ENCODE results near the gene RFTN1.
"Not testable (repeated sequence)": the region's sequence is repeated elsewhere in the genome, so short reads cannot be mapped to it uniquely, and the experiment has no call there.

Gene RFTN1

GRCh38 chr3:16330351-16330750, 183.1 kb downstream of the RFTN1 start:
- no peak for DNase-seq (ENCODE audit: low read depth, low spot score)

- no peak for DNase-seq (ENCODE audit: low read depth, low spot score)
Measured at GRCh38 chr3:16329826-16330129, 183.7 kb downstream of the RFTN1 start.

GRCh38 chr3:16329036-16329825, 184.3 kb downstream of the RFTN1 start:
- no peak for DNase-seq (ENCODE audit: low read depth, low spot score)

GRCh38 chr3:16328124-16328523, 185.4 kb downstream of the RFTN1 start:
- DNase-seq (ENCODE audit: low read depth, low spot score) = no peak

GRCh38 chr3:16326724-16327349, 186.7 kb downstream of the RFTN1 start:
- no peak for DNase-seq (ENCODE audit: low read depth, low spot score)

- no peak for DNase-seq (ENCODE audit: low read depth, low spot score)
Measured at GRCh38 chr3:16325850-16326249, 187.6 kb downstream of the RFTN1 start.

GRCh38 chr3:16323737-16324136, 189.8 kb downstream of the RFTN1 start:
- DNase-seq (ENCODE audit: low read depth, low spot score) = no peak

DNA sequence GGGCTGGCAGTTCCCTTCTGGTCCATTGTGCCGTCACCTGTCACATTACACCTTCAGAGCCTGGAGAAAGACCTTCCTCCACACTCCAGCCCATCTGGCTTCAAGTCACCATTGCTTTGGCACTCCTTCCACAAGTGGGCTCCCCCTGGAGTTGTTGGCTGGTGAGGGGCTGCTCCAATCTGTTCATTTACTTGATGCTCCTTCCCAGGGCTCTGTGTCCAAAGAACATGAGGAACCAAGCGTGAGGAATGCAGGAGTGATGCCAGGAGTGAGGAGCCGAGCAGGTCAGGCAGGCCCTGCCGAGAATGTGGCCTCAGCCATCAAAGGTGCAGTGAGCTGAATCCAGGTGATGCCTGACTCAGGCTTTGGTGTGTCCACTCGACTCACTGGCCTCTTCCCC, 191.3 kb downstream of the RFTN1 start:
- DNase-seq (ENCODE audit: low read depth, low spot score) = no peak

- no peak for DNase-seq (ENCODE audit: low read depth, low spot score)
Measured at GRCh38 chr3:16320711-16321110, 192.8 kb downstream of the RFTN1 start.

DNA sequence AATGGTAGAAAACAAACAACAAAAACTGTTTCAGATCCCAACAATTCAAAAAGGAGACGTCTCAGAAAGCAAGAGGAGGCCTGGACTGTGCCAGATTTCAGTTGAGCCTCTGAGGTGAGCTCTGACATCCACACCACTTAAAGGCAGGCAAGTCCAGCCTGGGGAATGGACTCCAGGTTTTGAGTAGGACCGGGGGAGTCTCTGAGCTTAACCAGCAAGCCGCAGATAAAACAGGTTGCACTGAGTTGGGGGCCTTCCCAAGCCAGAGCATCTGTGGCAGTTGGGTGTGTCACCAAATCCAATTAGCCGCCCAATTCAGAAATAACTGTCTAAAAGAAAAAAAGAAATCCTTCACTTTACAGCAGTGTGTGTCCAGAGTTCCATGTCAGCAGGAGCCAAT, 193.8 kb downstream of the RFTN1 start:
- DNase-seq (ENCODE audit: low read depth, low spot score) = no peak

DNA sequence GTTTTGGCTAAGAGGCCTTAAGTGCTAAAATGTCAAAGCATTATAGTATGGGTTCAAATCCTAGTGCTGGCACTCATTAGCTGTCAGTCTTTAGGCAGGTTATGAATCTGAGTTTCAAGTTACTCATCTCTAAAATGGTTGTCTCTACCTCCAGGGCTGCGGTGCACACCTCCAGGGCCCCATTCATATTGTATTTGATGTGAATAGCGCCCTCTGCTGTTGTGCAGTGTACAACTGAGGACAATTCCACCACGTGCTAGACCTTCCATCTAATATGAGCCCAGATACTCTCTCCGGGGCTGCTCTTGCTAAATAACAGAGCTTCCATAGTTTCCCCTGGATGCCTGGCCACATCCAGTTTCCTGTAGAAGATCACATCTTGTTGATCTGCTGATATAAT, 194.2 kb downstream of the RFTN1 start:
- DNase-seq (ENCODE audit: low read depth, low spot score) = no peak

DNA sequence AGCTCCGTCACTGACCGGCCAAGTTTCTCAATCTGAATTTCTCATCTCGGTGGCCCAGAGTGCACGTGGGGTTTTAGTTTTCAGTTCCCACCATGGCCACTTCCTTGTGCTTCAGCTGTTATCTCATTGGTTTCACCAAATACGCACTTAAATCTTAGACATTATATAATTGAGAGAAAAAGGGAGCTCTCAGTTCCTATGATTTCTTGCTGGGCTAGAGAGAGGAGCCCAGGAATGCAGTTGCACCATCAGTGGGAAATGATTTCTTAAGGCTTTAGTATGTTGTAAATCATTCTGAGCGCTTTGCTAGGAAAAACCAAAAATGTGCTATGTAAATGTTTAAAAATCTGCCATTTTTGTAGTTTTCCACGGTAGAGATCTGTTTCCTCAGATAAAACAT, 195.3 kb downstream of the RFTN1 start:
- DNase-seq (ENCODE audit: low read depth, low spot score) = no peak

GRCh38 chr3:16317561-16317945, 195.9 kb downstream of the RFTN1 start:
- no peak for DNase-seq (ENCODE audit: low read depth, low spot score)

DNA sequence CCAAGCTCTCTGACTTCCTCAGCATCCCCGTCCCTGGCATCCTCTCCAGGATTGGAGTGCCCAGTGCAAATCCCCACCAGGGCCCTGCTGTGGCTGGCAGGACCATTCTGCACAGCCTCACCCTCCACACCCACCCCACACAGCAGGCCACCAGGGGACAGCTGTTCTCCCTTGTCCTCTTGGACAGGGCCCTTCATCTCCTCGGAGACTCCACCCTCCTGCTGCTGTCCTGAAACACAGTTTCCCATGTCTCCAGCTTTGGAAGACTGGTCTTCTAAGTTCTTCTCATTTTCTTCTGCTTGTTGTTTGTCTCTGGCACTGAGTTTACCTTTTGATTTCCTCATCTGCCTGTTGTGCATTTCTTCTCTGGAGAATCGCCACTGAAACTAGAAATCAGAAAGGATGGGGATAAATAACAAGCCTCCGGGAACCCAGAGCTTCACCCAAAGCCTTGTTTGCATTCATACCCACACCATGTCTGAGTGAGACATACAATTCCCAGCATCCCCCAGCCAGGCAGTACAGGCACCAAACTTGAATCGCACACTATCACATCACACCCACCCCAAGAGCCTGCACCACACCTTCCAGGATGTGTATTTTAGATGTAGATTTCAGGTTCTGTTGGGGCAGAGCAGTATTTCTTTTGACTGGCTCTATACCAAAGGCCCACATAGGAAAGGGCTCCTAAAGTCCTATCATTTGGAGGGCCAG, 196.5 kb downstream of the RFTN1 start:
- no peak for DNase-seq (ENCODE audit: low read depth, low spot score)

- DNase-seq (ENCODE audit: low read depth, low spot score) = no peak
Measured at GRCh38 chr3:16316396-16316795, 197.1 kb downstream of the RFTN1 start.

GRCh38 chr3:16315623-16316022, 197.9 kb downstream of the RFTN1 start:
- DNase-seq (ENCODE audit: low read depth, low spot score) = no peak

DNA sequence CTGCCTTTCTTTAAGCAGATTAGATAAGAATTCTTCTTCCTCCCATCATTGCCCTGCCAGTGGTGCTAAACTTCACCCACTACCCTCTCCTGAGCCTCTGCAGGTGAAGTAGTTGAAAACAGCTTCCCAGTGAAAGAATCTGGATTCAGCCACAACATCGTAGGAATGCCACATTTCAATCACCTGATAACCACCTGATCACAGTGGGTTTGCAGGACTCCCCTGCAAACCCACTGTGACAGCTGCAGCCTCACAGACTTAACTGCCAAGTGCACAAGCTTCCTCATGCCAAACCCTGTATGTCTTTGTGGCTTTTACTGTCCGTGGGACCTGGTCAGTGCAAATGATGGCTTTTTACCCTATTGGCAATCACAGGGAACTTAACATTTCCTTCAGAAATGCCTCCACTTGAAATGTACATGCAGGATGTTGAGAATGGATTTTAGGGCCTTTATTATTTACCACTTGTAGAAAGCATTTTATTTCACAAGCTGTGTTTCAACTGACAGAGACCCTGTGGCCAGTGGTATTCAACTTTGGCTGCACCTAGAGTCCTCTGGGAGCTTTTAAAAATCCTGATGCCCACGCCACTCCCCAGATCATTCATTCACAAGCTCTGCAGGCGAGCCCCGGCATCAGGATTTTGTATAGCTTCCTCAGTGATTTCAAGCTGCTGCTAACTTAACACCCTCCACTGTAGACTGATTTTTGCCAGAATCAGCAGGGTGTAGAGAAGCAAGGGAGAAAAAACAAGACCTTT, 199.4 kb downstream of the RFTN1 start:
- DNase-seq (ENCODE audit: low read depth, low spot score) = no peak

GRCh38 chr3:16311960-16312451, 201.5 kb downstream of the RFTN1 start:
- no peak for DNase-seq (ENCODE audit: low read depth, low spot score)

DNA sequence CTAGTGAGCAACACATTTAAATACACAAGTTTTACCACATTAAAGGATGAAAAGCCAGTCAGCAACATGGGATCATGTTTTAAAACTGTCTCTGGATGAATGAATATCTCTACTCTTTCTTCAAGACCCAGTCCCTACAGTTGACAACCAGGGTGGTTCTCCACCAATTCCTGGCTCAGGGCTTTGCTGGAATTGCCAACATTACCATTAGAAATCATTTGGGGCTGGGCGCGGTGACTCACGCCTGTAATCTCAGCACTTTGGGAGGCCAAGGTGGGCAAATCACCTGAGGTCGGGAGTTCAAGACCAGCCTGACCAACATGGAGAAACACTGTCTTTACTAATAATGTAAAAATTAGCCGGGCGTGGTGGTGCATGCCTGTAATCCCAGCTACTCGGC, 203.0 kb downstream of the RFTN1 start:
- DNase-seq (ENCODE audit: low read depth, low spot score) = not testable (repeated sequence)

GRCh38 chr3:16309558-16309957, 203.9 kb downstream of the RFTN1 start:
- no peak for DNase-seq (ENCODE audit: low read depth, low spot score)

GRCh38 chr3:16308727-16309126, 204.8 kb downstream of the RFTN1 start:
- DNase-seq (ENCODE audit: low read depth, low spot score) = no peak

All from smooth muscle cell of the brain vasculature (primary cell).